Ishikawa (cell line): ENCODE data around the gene CDH23.

Experiments used
- CEBPB ChIP-seq: IDR thresholded peaks from 2 replicates; pipeline ENCODE4 v1.6.1; 2012
- CREB1 ChIP-seq: IDR thresholded peaks from 2 replicates; pipeline ENCODE4 v1.6.1; 2012; ENCODE audit warnings: low read depth
- EGR1 ChIP-seq: IDR thresholded peaks from 2 replicates; pipeline ENCODE4 v1.6.1; 2012
- EP300 ChIP-seq: IDR thresholded peaks from 2 replicates; pipeline ENCODE4 v1.6.1; 2012; ENCODE audit warnings: borderline replicate concordance
- FOXM1 ChIP-seq: IDR thresholded peaks from 2 replicates; pipeline ENCODE4 v1.6.1; 2012; ENCODE audit warnings: low read depth, borderline replicate concordance
- NFIC ChIP-seq: IDR thresholded peaks from 2 replicates; pipeline ENCODE4 v1.6.1; 2012
- RAD21 ChIP-seq: IDR thresholded peaks from 2 replicates; pipeline ENCODE4 v1.6.1; 2012; ENCODE audit warnings: low read depth
- REST ChIP-seq: IDR thresholded peaks from 2 replicates; pipeline ENCODE4 v1.6.1; 2012; ENCODE audit warnings: low read depth, mild to moderate bottlenecking
- TAF1 ChIP-seq: IDR thresholded peaks from 2 replicates; pipeline ENCODE4 v1.6.1; 2012; ENCODE audit warnings: low read depth, mild to moderate bottlenecking
- TCF12 ChIP-seq: IDR thresholded peaks from 2 replicates; pipeline ENCODE4 v1.6.1; 2012; ENCODE audit warnings: low read depth
- TEAD4 ChIP-seq: IDR thresholded peaks from 2 replicates; pipeline ENCODE4 v1.6.1; 2012
- YY1 ChIP-seq: IDR thresholded peaks from 2 replicates; pipeline ENCODE4 v1.6.1; 2012; ENCODE audit warnings: low read depth
- ZBTB7A ChIP-seq: IDR thresholded peaks from 2 replicates; pipeline ENCODE4 v1.6.1; 2012; ENCODE audit warnings: low read depth
- TF ChIP-seq, protein P1 (sequence below): IDR thresholded peaks from 2 replicates; pipeline ENCODE4 v1.6.1; 2012
- TF ChIP-seq, protein P2 (sequence below): IDR thresholded peaks from 2 replicates; pipeline ENCODE4 v1.6.1; 2012

The CDH23 gene

GRCh38 chr10:71659737-71660136 is 263.0 kb downstream of the CDH23 start:
- TF ChIP-seq ZBTB7A (no peak), EP300 (no peak), REST (no peak), RAD21 (no peak), EGR1 (no peak), CREB1 (no peak), FOXM1 (no peak), TCF12 (no peak), YY1 (no peak), NFIC (no peak), TAF1 (no peak), CEBPB (no peak)
- TF ChIP-seq, protein P1, sequence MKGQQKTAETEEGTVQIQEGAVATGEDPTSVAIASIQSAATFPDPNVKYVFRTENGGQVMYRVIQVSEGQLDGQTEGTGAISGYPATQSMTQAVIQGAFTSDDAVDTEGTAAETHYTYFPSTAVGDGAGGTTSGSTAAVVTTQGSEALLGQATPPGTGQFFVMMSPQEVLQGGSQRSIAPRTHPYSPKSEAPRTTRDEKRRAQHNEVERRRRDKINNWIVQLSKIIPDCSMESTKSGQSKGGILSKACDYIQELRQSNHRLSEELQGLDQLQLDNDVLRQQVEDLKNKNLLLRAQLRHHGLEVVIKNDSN: no peak
- TF ChIP-seq, protein P2, sequence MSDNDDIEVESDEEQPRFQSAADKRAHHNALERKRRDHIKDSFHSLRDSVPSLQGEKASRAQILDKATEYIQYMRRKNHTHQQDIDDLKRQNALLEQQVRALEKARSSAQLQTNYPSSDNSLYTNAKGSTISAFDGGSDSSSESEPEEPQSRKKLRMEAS: no peak

GRCh38 chr10:71660313-71660712 is 263.6 kb downstream of the CDH23 start:
- no peak for TF ChIP-seq YY1
- TF ChIP-seq TEAD4: no peak
- TF ChIP-seq, protein P1: no peak
- TF ChIP-seq, protein P2: no peak
- no peak for TF ChIP-seq CEBPB
- no peak for TF ChIP-seq RAD21
- TF ChIP-seq NFIC: no peak
- no peak for TF ChIP-seq TCF12
- no peak for TF ChIP-seq TAF1
- no peak for TF ChIP-seq ZBTB7A
- no peak for TF ChIP-seq EP300
- TF ChIP-seq CREB1: no peak
- no peak for TF ChIP-seq REST
- TF ChIP-seq EGR1: no peak
- TF ChIP-seq FOXM1: no peak

DNA sequence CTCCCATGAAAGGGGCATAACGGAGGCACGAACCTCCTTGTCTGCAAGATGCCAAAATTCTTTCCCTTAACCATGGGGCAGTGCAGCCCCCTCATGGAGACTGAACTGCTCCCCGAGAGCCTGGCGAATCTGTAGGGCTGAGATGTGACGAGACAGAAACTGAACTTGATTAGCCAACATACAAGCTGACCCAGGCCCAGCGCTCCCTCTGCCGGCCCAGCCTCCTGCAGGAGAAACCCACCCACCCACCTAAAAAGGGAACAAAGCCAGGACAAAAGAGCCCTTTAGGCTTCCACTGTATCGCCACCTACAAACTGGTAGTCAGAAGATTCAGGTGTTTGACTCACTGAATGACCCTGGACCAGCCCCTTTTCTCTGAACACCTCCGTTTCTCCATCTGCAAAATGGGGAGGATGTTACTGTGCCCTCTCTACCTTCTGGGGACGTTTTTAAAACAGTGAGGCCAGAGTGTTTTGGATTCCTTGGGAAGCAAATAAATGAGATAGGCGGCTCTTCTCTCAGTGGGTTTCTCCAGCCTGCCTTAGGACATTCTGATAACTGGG is 264.4 kb downstream of the CDH23 start:
- no peak for TF ChIP-seq EGR1
- no peak for TF ChIP-seq CEBPB
- TF ChIP-seq EP300: no peak
- TF ChIP-seq FOXM1: no peak
- TF ChIP-seq ZBTB7A: no peak
- TF ChIP-seq, protein P2: no peak
- TF ChIP-seq TAF1: no peak
- TF ChIP-seq YY1: no peak
- no peak for TF ChIP-seq REST

- no peak for TF ChIP-seq EGR1
- TF ChIP-seq YY1: no peak
- TF ChIP-seq ZBTB7A: no peak
- TF ChIP-seq TAF1: no peak
- TF ChIP-seq CEBPB: no peak
- no peak for TF ChIP-seq FOXM1
- no peak for TF ChIP-seq CREB1
- no peak for TF ChIP-seq EP300
- TF ChIP-seq, protein P1: no peak
- no peak for TF ChIP-seq TEAD4
- no peak for TF ChIP-seq RAD21
- TF ChIP-seq TCF12: no peak
Measured at GRCh38 chr10:71661779-71662336, 265.1 kb downstream of the CDH23 start.
